Mucosa of descending colon (tissue), 3 donors: Measurements from ENCODE around the gene NFATC1. TPM values are rescaled to one million over a fixed set of nuclear protein-coding genes. Genes with fewer than 3 reads are reported as not detected.

Source experiments
- ATAC-seq: fragments of 200-7000 bp; cut with Tn5 transposase; one replicate; pipeline ENCODE4 v1.9.1; 2020; ENCODE audit warnings: mild to moderate bottlenecking, moderate library complexity
- DNase-seq, 3 donors: peaks; one replicate each; pipeline ENCODE4 v3.0.0-alpha.2; 2020
- H3K36me3 ChIP-seq: fragments of 200-600 bp; one replicate; pipeline ENCODE4 v1.8.0; 2021; ENCODE audit warnings: low read depth, mild to moderate bottlenecking
- H3K4me1 ChIP-seq: fragments of 200-600 bp; one replicate; pipeline ENCODE4 v1.8.0; 2021; ENCODE audit warnings: low read depth, mild to moderate bottlenecking
- H3K4me3 ChIP-seq: fragments of 200-600 bp; one replicate; pipeline ENCODE4 v1.8.0; 2021; ENCODE audit warnings: mild to moderate bottlenecking
- H3K9me3 ChIP-seq: fragments of 200-600 bp; one replicate; pipeline ENCODE4 v1.8.0; 2021; ENCODE audit warnings: mild to moderate bottlenecking
- intact Hi-C, 2 donors: fragments of 100-400 bp; cut with DNase I in 1 of 2; cut with micrococcal nuclease in 1 of 2; formaldehyde crosslinking; loops; one replicate each; pipeline versions ENCODE4 v1.11.0 to v1.11.1; 2022; cut with DNase I, micrococcal nuclease
- total RNA-seq, 3 donors: library from RNA; stranded (reverse); fragmentation: NEBNext Ultra II Directional in 2 of 3; extraction: Animal tissue kit (Norgen Biotek cat#: 25700) in 2 of 3; gene quantifications; one replicate each; pipeline versions ENCODE4 v1.2.1 to v1.2.4, GENCODE V29; 2021 to 2023
- TF ChIP-seq, protein P1 (sequence below): fragments of 200-600 bp; IDR thresholded peaks from one replicate; pipeline ENCODE4 v1.8.0; 2022; ENCODE audit warnings: antibody characterized with exemption, mild to moderate bottlenecking
- donor health status: DM: no; HTN: no; CAD: no; lungs with moderate emphysema.
- donor health status: DM: no; HTN: no; CAD: no.
- donor health status: DM: no; HTN: yes; CAD: no.

NFATC1 gene
- total RNA-seq, 3 donors from 2014 or later: 2.9 to 12.9 (median 4.6) TPM

DNA sequence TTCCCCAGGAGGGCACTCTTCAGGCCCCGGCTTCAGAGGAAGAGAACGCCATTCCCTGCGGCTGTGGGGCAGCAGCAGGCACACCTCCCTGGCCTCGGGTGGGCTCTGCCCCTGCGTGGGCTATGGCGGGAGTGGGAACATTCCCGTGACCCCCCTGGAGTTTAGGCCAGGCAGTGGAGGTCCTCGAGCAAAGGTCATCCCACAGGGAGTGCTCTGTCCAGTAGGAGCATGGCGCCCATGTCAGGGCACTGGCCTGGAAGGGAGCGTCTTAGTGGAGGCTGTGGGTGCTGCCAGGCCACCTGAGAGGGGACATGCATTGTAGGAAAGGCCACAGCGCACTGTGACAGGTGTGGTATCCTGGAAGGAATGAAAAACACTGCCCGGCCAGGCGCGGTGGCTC, 9.2 kb upstream of the NFATC1 start:
- Histone ChIP-seq H3K4me1 (no peaks in the 10 kb centered on the region), H3K4me3 (no peak overlapping the region), H3K9me3 (no peaks in the 10 kb centered on the region), H3K36me3 (no peaks in the 10 kb centered on the region)
- peak in 1 of 3 donors; percentile 27 for DNase-seq
- no peak for ATAC-seq
- intact Hi-C loops: no loop called here
- TF ChIP-seq, protein P1, sequence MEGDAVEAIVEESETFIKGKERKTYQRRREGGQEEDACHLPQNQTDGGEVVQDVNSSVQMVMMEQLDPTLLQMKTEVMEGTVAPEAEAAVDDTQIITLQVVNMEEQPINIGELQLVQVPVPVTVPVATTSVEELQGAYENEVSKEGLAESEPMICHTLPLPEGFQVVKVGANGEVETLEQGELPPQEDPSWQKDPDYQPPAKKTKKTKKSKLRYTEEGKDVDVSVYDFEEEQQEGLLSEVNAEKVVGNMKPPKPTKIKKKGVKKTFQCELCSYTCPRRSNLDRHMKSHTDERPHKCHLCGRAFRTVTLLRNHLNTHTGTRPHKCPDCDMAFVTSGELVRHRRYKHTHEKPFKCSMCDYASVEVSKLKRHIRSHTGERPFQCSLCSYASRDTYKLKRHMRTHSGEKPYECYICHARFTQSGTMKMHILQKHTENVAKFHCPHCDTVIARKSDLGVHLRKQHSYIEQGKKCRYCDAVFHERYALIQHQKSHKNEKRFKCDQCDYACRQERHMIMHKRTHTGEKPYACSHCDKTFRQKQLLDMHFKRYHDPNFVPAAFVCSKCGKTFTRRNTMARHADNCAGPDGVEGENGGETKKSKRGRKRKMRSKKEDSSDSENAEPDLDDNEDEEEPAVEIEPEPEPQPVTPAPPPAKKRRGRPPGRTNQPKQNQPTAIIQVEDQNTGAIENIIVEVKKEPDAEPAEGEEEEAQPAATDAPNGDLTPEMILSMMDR: no peak

DNA sequence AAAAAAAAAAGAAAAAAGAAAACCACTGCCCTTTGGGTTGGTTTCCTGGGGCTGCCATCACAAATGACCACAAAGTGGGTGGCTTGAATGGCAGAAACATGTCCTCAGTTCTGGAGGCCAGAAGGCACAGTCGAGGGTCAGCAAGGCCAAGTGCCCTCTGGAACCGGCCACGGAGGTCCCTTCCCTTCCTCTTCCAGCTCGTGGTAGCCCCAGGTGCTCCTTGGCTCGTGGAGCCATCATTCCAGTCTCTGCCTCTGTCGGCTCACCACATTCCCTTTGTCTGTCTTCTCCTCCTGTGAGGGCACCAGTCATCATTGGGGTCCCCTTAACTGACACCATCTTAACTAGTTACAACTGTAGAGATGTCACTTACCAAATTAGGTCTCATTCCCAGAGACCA, 8.5 kb upstream of the NFATC1 start:
- Histone ChIP-seq H3K9me3 (no peaks in the 10 kb centered on the region), H3K4me3 (no peak overlapping the region), H3K4me1 (no peaks in the 10 kb centered on the region), H3K36me3 (no peaks in the 10 kb centered on the region)
- intact Hi-C loops: no loop called here
- TF ChIP-seq, protein P1: no peak
- ATAC-seq: no peak
- no peak for DNase-seq

DNA sequence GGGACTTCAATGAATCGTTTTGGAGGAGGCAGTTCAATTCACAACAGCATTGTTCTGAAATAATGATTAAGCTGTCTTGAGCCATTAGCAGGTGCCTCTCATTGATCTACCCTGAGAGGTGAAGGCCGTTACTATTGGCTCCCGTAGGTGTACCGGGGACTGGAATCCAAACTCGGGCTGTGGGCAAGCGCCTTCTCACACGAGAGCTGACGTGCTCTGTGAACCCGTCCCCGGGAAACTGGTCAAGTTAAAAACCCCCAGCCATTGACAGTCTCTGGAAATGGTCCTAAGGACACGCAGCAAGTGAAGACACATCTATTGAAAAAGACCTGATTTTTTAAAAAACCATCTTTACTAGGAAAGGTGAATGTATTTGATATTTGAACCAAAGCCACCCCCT, 8.1 kb upstream of the NFATC1 start:
- DNase-seq: peak in 1 of 3 donors; percentile 19
- intact Hi-C loops: no loop called here
- ATAC-seq: no peak
- no peak overlapping the region for H3K4me3 ChIP-seq
- no peaks in the 10 kb centered on the region for H3K9me3 ChIP-seq
- no peaks in the 10 kb centered on the region for H3K4me1 ChIP-seq
- H3K36me3 ChIP-seq: no peaks in the 10 kb centered on the region
- TF ChIP-seq, protein P1: no peak

DNA sequence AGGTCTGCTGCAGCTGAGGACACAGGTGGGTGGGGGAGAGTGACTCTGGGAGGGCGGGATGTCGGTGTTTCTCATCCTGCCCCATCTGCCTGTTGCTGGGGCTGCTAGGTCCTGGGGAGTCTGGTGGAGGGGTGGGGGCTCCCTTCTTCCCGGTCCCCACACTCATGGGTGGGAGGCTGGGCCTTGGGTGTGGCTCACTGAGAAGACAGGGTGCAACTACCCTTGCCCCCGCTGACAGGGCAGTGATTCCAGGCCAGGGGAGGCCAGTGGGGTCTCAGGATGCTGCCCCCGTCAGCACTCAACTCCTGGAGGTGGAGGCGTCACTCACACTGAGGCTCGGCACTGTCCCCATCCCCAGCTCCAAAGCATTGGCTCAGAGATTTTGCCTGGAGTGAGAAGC, 7.7 kb upstream of the NFATC1 start:
- peaks cover 3% of the 10 kb centered on the region for H3K4me1 ChIP-seq
- no peaks in the 10 kb centered on the region for H3K9me3 ChIP-seq
- intact Hi-C loops: no loop called here
- DNase-seq (peak in 1 of 3 donors; percentile 34), ATAC-seq (no peak)
- TF ChIP-seq, protein P1: no peak
- no peak overlapping the region for H3K4me3 ChIP-seq
- H3K36me3 ChIP-seq: no peaks in the 10 kb centered on the region

DNA sequence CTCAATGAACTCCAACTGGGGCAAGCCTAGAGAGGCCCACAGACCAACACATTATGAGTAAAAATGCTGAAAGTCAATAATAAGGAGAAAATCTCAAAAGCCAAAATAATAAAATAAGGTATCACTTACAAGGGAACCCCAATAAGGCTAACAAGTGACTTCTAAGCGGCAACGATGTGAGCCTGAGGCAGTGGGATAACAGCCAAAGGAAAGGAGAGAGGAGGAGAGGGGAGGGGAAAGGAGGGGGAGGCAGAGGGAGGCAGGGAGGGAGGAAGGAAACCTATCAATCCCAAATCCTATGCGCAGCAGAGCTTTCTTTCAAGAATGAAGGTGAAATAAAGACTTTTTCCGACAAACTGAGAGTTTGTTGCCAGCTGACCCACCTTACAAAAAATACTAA, 6.0 kb upstream of the NFATC1 start:
- ATAC-seq (no peak), DNase-seq (no peak)
- Histone ChIP-seq H3K4me1 (peaks cover 15% of the 10 kb centered on the region), H3K36me3 (no peaks in the 10 kb centered on the region), H3K4me3 (no peak overlapping the region), H3K9me3 (no peaks in the 10 kb centered on the region)
- intact Hi-C loops: no loop called here
- TF ChIP-seq, protein P1: no peak

DNA sequence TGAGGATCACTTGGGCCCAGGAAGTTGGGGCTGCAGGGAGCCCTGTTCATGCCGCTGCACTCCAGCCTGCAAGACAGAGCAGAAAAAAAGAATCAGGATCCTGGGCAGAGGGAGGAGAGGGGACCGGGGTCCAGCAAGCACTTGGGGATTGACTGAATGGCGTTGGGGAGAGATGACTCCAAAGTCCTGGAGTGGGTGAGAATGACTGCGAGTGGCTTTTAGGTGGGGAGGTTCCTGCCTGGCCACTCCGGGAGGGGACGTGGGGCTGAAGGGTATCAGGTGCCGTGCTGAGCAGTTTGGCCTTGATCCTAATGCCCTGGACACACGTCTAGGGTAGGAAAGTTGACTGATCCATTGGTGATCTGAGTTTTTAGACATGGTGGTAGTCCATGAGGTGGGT, 3.5 kb upstream of the NFATC1 start:
- H3K9me3 ChIP-seq: no peaks in the 10 kb centered on the region
- H3K36me3 ChIP-seq: no peaks in the 10 kb centered on the region
- TF ChIP-seq, protein P1: no peak
- ATAC-seq (no peak), DNase-seq (peak in 1 of 3 donors; percentile 21)
- intact Hi-C loops: no loop called here
- H3K4me3 ChIP-seq: no peak overlapping the region
- H3K4me1 ChIP-seq: peaks cover 30% of the 10 kb centered on the region
